A549 (cell line): ENCODE results near the gene TLR1. TPM values are rescaled to one million over a fixed set of nuclear protein-coding genes. Genes with fewer than 3 reads are reported as not detected.

ENCODE experiments used
- ATAC-seq, 2 experiments: fragments of 200-7000 bp in 1 of 2; fragments of >200 bp in 1 of 2; cut with Nextera tagmentation in 1 of 2; cut with Tn5 transposase in 1 of 2; 3 replicates each; pipeline versions ENCODE4 v1.8.0 to v1.9.1; 2018 to 2020; ENCODE audit warnings: mild to moderate bottlenecking in 1 of 2, moderate library complexity in 1 of 2
- CTCF ChIA-PET: fragments of 300-600 bp; sonication (Branson Sonifier 250); formaldehyde crosslinking; extraction: SDS; loops from one replicate; lab custom pipeline; 2021; ENCODE audit warnings: antibody characterized with exemption, inconsistent platforms; lab: Yijun Ruan, JAX
- POLR2A ChIA-PET: fragments of 350-600 bp; formaldehyde crosslinking; extraction: SDS; loops from one replicate; lab custom pipeline; 2021; ENCODE audit warnings: antibody characterized with exemption, inconsistent platforms; lab: Yijun Ruan, JAX
- DNase-seq, 2 experiments: peaks; one replicate each; pipeline versions ENCODE4 v3.0.0 to v3.0.0-alpha.2; 2011 to 2016; ENCODE audit warnings: low read depth in 1 of 2, low spot score in 1 of 2
- FAIRE-seq: peaks from 2 replicates; lab custom pipeline; 2011; peaks lifted over from hg19 to GRCh38; lab: Jason Lieb, UNC
- H3K27ac ChIP-seq, 2 experiments: fragments of >200 bp; sonication (Bioruptor Twin); formaldehyde crosslinking; 3 replicates each; pipeline ENCODE4 v1.5.1; 2016 to 2017
- H3K4me1 ChIP-seq: fragments of >200 bp; sonication (Bioruptor Twin); formaldehyde crosslinking; 3 replicates; pipeline ENCODE4 v1.6.1; 2016
- H3K4me2 ChIP-seq: fragments of >200 bp; sonication (Bioruptor Twin); formaldehyde crosslinking; 3 replicates; pipeline ENCODE4 v1.6.1; 2016
- H3K4me3 ChIP-seq: fragments of >200 bp; sonication (Bioruptor Twin); formaldehyde crosslinking; 3 replicates; pipeline ENCODE4 v1.5.1; 2016
- H3K9me3 ChIP-seq: fragments of >200 bp; sonication (Bioruptor Twin); formaldehyde crosslinking; 3 replicates; pipeline ENCODE4 v1.6.1; 2016
- CBX8 ChIP-seq: fragments of 200-600 bp; sonication (generic); IDR thresholded peaks from 2 replicates; pipeline ENCODE4 v1.6.1; 2016
- CEBPB ChIP-seq, 2 experiments: fragments of >200 bp in 1 of 2; sonication (Bioruptor Twin) in 1 of 2; formaldehyde crosslinking in 1 of 2; IDR thresholded peaks; 2 replicates each; pipeline ENCODE4 v1.6.1; 2012 to 2016
- EP300 ChIP-seq, 2 experiments: fragments of >200 bp; sonication (Bioruptor Twin); formaldehyde crosslinking; IDR thresholded peaks; 2 replicates in 1 of 2; 3 replicates in 1 of 2; pipeline ENCODE4 v1.6.1; 2016 to 2017
- GATA3 ChIP-seq: IDR thresholded peaks from 2 replicates; pipeline ENCODE4 v1.6.1; 2012; ENCODE audit warnings: borderline replicate concordance
- HEYL ChIP-seq: fragments of 250-450 bp; sonication (Bioruptor Pico); IDR thresholded peaks from 2 replicates; pipeline ENCODE4 v1.8.0; 2021; ENCODE audit warnings: mild to moderate bottlenecking, moderate library complexity
- HOXA7 ChIP-seq: fragments of 250-450 bp; sonication (Bioruptor Pico); IDR thresholded peaks from 2 replicates; pipeline ENCODE4 v1.5.0; 2020; ENCODE audit warnings: mild to moderate bottlenecking, moderate library complexity
- JUNB ChIP-seq: fragments of >200 bp; sonication (Bioruptor Twin); formaldehyde crosslinking; IDR thresholded peaks from 2 replicates; pipeline ENCODE4 v1.6.1; 2016
- KDM1A ChIP-seq: fragments of 200-600 bp; sonication (generic); IDR thresholded peaks from 2 replicates; pipeline ENCODE4 v1.6.1; 2016; ENCODE audit warnings: low read depth, mild to moderate bottlenecking
- MAFK ChIP-seq: fragments of 450-650 bp; IDR thresholded peaks from 2 replicates; pipeline ENCODE4 v1.6.1; 2014; ENCODE audit not compliant: partially characterized antibody
- MAZ ChIP-seq: fragments of 150-350 bp; IDR thresholded peaks from 2 replicates; pipeline ENCODE4 v1.6.1; 2014; ENCODE audit warnings: antibody characterized with exemption, low read depth, low read length, borderline replicate concordance
- NFE2L2 ChIP-seq: fragments of 150-350 bp; conservative IDR thresholded peaks from 2 replicates; pipeline ENCODE4 v1.6.1; 2014; ENCODE audit warnings: low read length
- NPAS2 ChIP-seq: fragments of 250-450 bp; sonication (Bioruptor Pico); IDR thresholded peaks from 2 replicates; pipeline ENCODE4 v1.8.0; 2022; ENCODE audit warnings: mild to moderate bottlenecking, moderate library complexity, borderline replicate concordance
- PHF8 ChIP-seq: fragments of 200-600 bp; sonication (generic); IDR thresholded peaks from 2 replicates; pipeline ENCODE4 v1.6.1; 2016; ENCODE audit warnings: low read depth, mild to moderate bottlenecking, antibody characterized with exemption, moderate library complexity, borderline replicate concordance
- POLR2A ChIP-seq: IDR thresholded peaks from 2 replicates; pipeline ENCODE4 v1.6.1; 2012; ENCODE audit warnings: mild to moderate bottlenecking, low read length
- RAD21 ChIP-seq, 2 experiments: fragments of >200 bp in 1 of 2; sonication (Bioruptor Twin) in 1 of 2; formaldehyde crosslinking in 1 of 2; IDR thresholded peaks in 1 of 2; conservative IDR thresholded peaks in 1 of 2; 2 replicates in 1 of 2; 3 replicates in 1 of 2; pipeline ENCODE4 v1.6.1; 2012 to 2018; ENCODE audit warnings: inconsistent platforms in 1 of 2
- RARB ChIP-seq: fragments of 250-450 bp; sonication (Bioruptor Pico); IDR thresholded peaks from 2 replicates; pipeline ENCODE4 v1.8.0; 2021; ENCODE audit warnings: mild to moderate bottlenecking, moderate library complexity
- RNF2 ChIP-seq: fragments of 200-600 bp; sonication (generic); IDR thresholded peaks from 2 replicates; pipeline ENCODE4 v1.6.1; 2016; ENCODE audit warnings: low read depth, mild to moderate bottlenecking, antibody characterized with exemption, moderate library complexity, borderline replicate concordance
- SREBF2 ChIP-seq: fragments of 450-650 bp; IDR thresholded peaks from 2 replicates; pipeline ENCODE4 v1.6.1; 2014; ENCODE audit warnings: mild to moderate bottlenecking, moderate library complexity
- TP53 ChIP-seq: fragments of 250-450 bp; sonication (Bioruptor Pico); IDR thresholded peaks from 2 replicates; pipeline ENCODE4 v1.5.0; 2021; ENCODE audit warnings: mild to moderate bottlenecking, moderate library complexity
- ZC3H11A ChIP-seq: fragments of 450-650 bp; IDR thresholded peaks from 2 replicates; pipeline ENCODE4 v1.6.1; 2014; ENCODE audit warnings: antibody characterized with exemption, mild to moderate bottlenecking
- ZFP36 ChIP-seq: fragments of 450-650 bp; IDR thresholded peaks from 2 replicates; pipeline ENCODE4 v1.6.1; 2014; ENCODE audit warnings: borderline replicate concordance; ENCODE audit not compliant: partially characterized antibody
- WGBS: methylation state at CpG from one replicate; pipeline ENCODE4 v1.1.6; 2017; ENCODE audit errors: missing lambda C conversion rate; 5-methylcytosine and 5-hydroxymethylcytosine counted together
- polyA plus RNA-seq, 4 experiments: library from polyadenylated mRNA; depleted of rRNA in 3 of 4; stranded (reverse); fragments of >200 nt; fragmentation: RNase III in 1 of 4; extraction: RNeasy Plus Mini Kit Qiagen cat#74134 plus additional on column Dnase treatment in 1 of 4; gene quantifications; 2 replicates in 3 of 4; 3 replicates in 1 of 4; pipeline ENCODE4 v1.2.3, GENCODE V29; 2011 to 2017
- TF ChIP-seq, protein P1 (sequence below): IDR thresholded peaks from 2 replicates; pipeline ENCODE4 v1.6.1; 2012

The TLR1 gene
- polyA plus RNA-seq, 2 of the 4 experiments (the other 2 are of a cell fraction): 0.83 to 2.6 TPM

DNA sequence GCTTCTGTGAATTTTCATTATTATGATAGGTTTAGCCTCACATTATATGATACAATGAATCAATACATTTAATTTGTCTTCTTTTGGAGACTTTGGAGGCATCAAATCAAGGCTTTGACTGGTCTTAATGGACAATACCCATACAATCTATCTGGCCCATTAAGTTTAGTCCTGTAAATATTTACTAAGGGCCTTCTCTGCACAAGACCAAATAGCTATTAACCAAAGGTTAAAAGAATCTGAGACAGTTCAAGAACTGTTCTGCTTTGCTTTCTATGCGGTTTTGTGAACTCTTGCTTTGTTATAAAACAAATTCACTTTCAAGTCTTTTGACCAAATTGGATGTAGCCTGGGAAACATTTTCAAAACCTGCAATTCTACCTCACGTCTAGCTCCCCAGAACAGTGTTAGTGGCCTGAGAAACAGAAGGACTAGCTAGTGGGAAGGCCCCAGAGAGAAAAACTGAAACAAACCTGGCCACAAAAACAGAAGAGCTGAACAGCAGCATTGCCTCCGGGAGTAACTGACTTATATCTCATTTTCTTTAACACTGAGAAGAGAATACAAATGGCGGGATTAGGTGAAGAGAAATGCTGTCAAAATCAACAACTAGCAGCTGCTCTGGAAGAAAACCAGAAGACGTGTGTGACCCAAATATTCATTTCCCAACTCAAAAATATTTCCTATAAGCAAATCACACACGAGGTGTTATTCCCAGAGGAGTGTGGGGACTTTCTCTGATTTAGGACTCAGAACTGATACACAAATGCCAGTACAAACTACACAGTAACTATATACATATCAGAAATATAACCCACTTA is 548 bp downstream of the TLR1 start:
- 49% methylated on average over 6 of the region's 6 CpGs for WGBS
- FAIRE-seq: no peak
- POLR2A ChIA-PET: no interaction called here

DNA sequence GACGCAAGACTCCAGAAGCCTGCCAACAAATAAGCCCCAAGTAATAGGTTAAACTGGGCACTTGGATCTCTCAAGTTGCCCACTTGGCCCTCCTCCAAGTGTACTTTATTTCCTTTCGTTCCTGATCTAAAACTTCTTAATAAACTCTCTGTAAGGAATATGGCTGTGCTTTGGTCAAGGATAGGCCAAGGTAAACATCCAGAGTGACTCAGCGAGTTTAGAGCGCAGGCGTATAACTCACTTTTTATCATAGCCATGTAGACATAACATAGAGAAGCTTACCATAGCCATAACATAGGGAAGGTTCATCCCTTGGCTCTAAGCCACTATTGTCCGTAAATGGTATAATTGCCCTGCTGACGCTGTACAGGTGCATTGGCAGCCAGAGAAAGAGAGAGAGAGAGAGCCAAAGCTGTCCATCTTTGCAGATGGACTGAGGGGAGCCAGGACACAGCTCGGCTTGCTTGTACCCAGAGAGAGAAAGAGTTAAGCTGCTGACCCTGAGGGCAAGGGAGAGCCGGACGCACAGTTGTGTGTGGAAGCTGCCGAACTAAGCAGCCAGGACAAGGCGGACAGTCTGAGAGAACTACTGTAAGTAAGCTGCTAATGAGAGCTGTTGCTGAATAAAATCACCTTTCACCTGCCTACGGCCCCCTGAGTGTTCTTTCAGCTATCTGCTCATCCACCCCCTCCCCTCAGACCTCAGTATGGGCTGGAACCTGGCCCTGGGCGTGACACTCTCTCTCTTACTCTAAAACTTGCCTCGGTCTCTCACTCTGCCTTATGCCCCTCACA is 1.8 kb downstream of the TLR1 start:
- ChIA-PET POLR2A (no interaction called here), CTCF (interaction anchor here (1.2 to 8.8 kb wide), 4 partner anchors 20 to 43 kb away, joined by 3 to 60 read pairs (median 4); partner anchors contain the start of gene TLR10)
- H3K27ac ChIP-seq: no peak overlapping the region
- DNase-seq (peak in 1 of 2 experiments; percentile 13), FAIRE-seq (no peak)
- H3K9me3 ChIP-seq: 0 out of 3 replicates have a peak, but pooled peaks cover 6% of the 10 kb centered on the region
- 94% methylated on average over 15 of the region's 15 CpGs for WGBS
- H3K4me3 ChIP-seq: no peak overlapping the region
- TF ChIP-seq HOXA7 (no peak), CBX8 (no peak), PHF8 (no peak), JUNB (no peak), MAFK (peak; percentile 30)
- TF ChIP-seq, all 56 proteins: peak for 1
- ATAC-seq: no peak
- peaks cover 7% of the 10 kb centered on the region; the same call in 1 of the 3 replicates for H3K4me1 ChIP-seq
- no peak overlapping the region for H3K4me2 ChIP-seq

More for the DNA sequence above, 548 bp downstream of the TLR1 start:
- Histone ChIP-seq H3K27ac (peak overlapping the region; percentile 12 to 51; a peak in 3 of 6 replicates), H3K9me3 (0 out of 3 replicates have a peak, but pooled peaks cover 6% of the 10 kb centered on the region), H3K4me2 (peak overlapping the region; percentile 41; the same call in 2 of the 3 replicates), H3K4me3 (no peak overlapping the region), H3K4me1 (peaks cover 7% of the 10 kb centered on the region; the same call in 1 of the 3 replicates)
- no peak for TF ChIP-seq CEBPB (IDR thresholded peaks at IDR 0.05)
- TF ChIP-seq RAD21 (conservative IDR thresholded peaks at IDR 0.05 in 1 of 2, IDR thresholded peaks at IDR 0.05 in 1 of 2): no peak
- no peak for TF ChIP-seq CBX8
- TF ChIP-seq RARB: no peak
- no peak for TF ChIP-seq ZFP36
- no peak for TF ChIP-seq HEYL (CRISPR knock-in tag)
- TF ChIP-seq RNF2: no peak
- TF ChIP-seq TP53 (CRISPR knock-in tag): no peak
- TF ChIP-seq NFE2L2: no peak
- TF ChIP-seq ZC3H11A: no peak
- TF ChIP-seq, protein P1, sequence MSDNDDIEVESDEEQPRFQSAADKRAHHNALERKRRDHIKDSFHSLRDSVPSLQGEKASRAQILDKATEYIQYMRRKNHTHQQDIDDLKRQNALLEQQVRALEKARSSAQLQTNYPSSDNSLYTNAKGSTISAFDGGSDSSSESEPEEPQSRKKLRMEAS: no peak
- TF ChIP-seq MAZ: no peak
- no peak for TF ChIP-seq SREBF2
- TF ChIP-seq NPAS2 (CRISPR knock-in tag): no peak
- TF ChIP-seq GATA3: no peak
- TF ChIP-seq KDM1A: no peak
- ATAC-seq (no peak), DNase-seq (no peak)
- CTCF ChIA-PET: interaction anchor here (0.6 to 8.8 kb wide), 16 partner anchors 8 to 736 kb away, joined by 3 to 60 read pairs (median 4); partner anchors contain the start of gene TLR10

DNA sequence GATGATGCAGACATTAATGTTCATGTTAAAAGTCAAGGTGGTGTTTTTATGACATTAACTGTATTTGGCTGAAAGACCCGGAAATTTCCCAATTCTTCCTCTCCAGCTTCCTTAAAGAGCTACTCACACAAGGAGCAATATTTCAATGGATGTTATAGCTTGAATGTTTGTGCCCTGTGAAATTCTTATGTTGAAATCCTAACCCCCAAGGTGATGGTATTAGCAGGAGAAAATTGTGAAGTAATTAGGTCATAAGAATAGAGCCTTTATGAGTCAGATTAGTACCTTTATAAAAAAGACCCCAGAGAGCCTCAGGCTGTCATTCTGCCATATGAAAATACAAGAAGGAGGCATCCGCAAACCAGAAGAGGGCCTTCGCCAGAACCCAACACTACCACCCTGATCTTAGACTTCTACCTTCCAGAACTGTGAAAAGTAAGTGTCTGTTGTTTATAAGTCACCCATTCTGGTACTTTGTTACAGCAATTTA is 3.6 kb downstream of the TLR1 start:
- Histone ChIP-seq H3K4me2 (no peak overlapping the region), H3K4me1 (peaks cover 7% of the 10 kb centered on the region; the same call in 1 of the 3 replicates), H3K9me3 (0 out of 3 replicates have a peak, but pooled peaks cover 6% of the 10 kb centered on the region), H3K27ac (no peak overlapping the region), H3K4me3 (no peak overlapping the region)
- ATAC-seq (no peak), DNase-seq (no peak), FAIRE-seq (no peak)
- ChIA-PET CTCF (interaction anchor here (1.3 to 8.8 kb wide), 2 partner anchors 17 to 41 kb away, joined by 3 to 60 read pairs; no protein-coding TSS in a partner anchor), POLR2A (no interaction called here)
- TF ChIP-seq POLR2A (no peak), HOXA7 (no peak), EP300 (IDR thresholded peaks at IDR 0.05) (no peak)
- 94% methylated on average over 3 of the region's 3 CpGs for WGBS
